GM18517 (cell line): Measurements from ENCODE around the gene DAAM1.

Source experiments
- ATAC-seq: cut with Tn5 transposase; IDR thresholded peaks from one replicate; pipeline ENCODE4 v1.9.1; 2021; ENCODE audit warnings: mild to moderate bottlenecking, moderate library complexity; ENCODE audit not compliant: unreplicated experiment

The DAAM1 gene

DNA sequence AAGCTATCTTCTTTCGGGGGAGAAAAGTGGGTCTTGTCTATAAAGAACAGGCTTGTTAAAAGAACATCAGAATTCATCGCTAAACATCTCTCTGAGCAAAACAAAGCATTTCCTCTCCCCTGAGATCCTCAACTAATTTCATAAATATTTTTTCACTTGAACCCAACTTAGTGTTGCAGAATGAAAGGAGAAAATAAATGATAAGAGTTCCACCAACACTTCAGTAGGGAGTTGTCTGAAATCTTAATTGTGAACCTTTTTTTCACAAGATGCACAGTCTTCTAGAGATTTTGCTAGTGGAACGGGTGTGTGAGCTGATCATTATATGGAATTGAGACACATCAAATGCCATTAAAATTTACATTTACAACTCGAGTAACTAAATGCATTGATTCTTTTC lies 1.3 kb upstream of the DAAM1 start:
- no peak for ATAC-seq

DNA sequence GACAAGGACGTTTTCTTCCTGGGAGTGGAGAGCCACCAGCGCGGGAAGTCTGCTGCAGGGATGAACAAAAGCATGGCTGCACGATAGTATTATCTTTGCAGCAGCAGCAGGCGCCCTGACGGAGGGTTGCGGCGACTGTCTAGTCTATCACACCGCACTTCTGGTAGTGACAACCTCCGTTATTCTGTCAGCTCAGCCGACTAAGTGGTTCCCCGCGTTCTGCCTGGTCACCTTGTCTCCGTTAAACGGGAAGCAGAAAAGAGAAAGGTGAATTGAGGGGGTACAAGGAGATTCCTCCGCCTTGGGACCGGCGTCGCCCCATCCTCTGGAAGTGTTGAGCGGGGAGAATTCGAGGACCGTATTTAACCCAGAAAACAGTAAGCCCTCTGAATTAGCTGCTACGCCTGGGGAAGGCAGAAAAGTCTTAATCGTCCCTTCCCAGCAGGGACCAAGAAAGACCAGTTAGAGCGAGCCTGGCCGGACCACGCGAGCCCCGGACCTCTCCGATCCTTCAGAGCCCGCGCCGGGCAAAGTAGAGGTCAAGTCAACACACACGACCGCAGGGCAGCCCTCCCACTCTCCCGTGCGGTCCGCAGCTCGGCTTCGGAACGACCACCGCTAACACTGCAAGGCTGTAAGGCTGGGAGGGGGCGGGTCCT lies 536 bp upstream of the DAAM1 start:
- ATAC-seq, result peak; percentile 16

DNA sequence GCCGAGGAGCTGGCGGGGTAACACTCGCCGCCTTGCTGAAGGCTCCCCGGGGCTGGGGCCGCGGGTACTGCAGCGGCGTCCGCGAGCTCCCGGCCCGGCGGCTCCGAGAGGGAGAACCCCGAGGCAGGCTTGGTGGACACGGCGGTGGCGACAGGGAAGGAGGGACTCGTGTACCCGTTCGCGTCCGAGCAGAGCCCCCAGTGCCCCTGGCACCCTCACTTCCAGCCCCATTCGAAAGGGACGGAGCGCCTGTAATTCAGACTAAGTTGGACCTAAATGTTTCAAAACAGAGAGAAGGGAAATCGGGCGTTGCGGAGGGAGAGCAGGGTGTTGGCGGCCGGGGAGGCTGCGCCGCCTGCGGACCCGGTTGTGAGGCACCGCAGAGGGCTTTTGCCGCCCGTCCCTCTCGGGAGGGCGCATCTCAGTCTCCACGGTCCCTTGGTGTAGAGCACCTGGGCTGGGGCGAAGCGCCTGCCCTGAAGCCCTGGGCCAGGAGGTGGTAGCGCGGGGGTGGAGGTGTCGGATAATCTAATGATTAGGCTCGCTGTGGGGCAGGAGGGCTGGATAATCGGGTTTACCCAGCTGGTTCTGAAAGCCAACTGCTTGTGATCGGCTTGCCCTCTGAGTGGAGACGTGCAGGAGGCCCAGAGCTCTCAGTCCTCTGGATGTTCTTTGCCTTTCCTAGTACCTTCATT lies 771 bp downstream of the DAAM1 start:
- ATAC-seq, result peak; percentile 5

- peak; percentile 51 for ATAC-seq
Measured at GRCh38 chr14:59189786-59190368, 1.4 kb downstream of the DAAM1 start.

- peak; percentile 15 for ATAC-seq
Measured at GRCh38 chr14:59190372-59190771, 1.9 kb downstream of the DAAM1 start.

GRCh38 chr14:59195912-59196311 lies 7.4 kb downstream of the DAAM1 start:
- no peak for ATAC-seq

DNA sequence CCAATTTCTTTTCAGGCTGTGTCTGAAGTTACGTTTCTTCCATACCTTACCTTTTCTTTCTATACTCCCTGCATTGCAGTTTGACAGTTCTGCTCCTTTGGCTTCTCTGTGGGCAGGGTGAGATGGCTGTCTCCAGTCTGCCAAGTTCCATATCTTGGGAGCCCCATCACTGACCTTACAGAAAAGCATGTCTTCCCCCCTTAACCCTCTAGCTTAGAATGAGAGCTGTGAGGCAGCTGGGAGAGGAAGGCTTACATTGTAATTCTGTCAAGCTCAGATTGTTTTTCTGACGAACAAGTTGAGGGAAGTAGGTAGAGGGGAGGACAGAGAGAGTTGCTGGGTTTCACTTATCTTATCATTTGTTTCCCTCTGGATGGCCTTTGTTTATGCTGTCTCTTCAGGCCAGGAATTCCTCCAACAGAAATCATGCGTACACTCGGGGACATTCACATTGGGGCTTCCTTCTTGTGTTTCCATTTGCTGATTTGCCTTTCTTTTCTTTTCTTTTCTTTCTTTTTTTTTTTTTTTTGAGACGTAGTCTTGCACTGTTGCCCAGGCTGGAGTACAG lies 9.3 kb downstream of the DAAM1 start:
- no peak for ATAC-seq

- no peak for ATAC-seq
Measured at GRCh38 chr14:59199205-59199604, 10.7 kb downstream of the DAAM1 start.

DNA sequence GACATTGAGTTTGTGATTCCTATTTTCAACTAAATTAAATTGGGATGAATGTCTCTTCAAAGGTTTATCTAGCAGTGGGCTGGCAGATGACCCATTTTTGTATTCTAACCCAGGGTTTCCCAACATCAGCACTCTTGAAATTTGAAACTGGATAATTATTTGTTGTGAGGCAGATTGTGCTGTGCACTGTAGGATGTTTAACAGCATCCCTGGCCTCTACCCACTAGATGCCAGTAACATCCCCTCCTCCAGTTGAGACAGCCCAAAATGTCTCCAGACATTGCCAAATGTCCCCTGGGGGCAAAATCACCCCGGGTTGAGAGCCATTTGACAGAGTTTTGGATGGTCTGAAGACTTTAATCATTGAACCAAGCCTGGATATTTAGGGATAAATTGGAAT lies 11.1 kb downstream of the DAAM1 start:
- no peak for ATAC-seq

GRCh38 chr14:59200195-59200594 lies 11.7 kb downstream of the DAAM1 start:
- ATAC-seq, result no peak

DNA sequence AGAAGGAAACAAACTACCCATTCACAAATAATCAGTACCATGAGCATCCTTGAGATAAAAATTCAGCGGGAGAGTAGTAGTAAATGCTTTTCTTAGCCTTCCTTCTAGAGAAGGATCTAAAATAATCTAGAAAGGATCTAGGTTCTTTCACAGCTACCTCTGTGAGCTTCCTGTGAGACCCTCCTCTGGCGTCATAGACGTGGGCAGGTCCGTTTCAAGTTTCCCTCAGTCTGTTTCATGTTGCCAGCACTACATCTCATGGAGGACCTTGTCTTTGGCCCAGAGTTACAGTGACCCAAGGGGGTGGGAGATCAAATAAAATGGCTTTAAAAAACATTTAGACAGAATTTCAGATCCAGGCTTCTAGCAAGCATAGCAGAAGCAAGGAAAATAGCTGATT lies 13.6 kb downstream of the DAAM1 start:
- ATAC-seq, result no peak

DNA sequence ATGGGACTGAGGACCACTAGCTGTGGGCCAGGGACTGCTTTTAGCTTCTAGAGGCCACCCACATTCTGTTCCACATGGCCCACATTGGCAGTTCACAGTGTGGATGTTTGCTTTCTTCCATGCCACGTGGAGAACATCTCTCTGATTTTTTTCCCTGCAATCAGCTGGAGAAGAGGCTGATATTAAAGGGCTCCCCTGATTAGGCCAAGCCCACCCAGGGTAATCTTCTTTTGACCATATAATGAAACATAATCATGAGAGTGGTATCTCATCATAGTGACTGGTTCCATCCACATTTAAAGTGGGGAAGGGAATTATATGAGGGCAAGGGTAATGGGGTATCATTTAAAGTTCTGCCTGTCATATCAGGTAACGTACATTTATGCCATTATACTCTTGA lies 15.8 kb downstream of the DAAM1 start:
- ATAC-seq, result no peak

DNA sequence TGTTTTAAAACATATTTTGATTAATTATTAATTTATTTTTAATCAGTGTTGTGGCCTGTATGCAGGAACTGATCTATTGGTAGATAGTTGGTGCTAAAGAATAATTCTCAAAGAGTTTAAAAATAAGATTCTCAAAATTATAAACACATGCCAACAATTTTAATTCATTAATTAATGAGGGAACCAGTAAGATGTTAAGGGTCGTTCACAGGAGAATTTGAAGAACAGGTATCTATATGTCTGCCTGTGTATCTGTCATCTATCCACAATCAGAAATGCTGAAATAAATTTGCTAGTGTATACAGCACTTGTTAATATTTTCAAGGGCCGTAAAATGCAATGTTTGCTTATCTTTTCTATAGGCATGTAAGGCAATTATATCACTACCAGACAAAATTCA lies 18.4 kb downstream of the DAAM1 start:
- no peak for ATAC-seq

DNA sequence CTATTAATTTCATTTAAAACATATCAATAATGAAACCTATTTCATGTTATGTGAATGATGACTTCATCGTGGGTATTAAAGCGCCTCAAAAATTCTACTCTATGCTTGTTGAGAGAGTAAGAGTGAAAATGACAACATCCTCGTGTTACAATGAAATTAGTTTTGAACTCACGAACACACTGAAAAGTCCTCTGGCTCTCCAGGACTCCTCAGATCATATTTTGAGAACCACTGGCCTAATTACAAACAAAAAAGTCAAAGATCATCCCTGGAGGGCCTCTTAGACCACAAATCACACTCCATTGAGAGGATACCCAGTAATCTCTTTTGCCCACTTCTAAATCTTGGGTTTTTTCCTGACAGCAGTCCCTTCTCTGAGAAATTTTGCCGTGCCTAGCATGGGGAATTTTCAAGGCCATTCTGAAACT lies 19.1 kb downstream of the DAAM1 start:
- no peak for ATAC-seq

DNA sequence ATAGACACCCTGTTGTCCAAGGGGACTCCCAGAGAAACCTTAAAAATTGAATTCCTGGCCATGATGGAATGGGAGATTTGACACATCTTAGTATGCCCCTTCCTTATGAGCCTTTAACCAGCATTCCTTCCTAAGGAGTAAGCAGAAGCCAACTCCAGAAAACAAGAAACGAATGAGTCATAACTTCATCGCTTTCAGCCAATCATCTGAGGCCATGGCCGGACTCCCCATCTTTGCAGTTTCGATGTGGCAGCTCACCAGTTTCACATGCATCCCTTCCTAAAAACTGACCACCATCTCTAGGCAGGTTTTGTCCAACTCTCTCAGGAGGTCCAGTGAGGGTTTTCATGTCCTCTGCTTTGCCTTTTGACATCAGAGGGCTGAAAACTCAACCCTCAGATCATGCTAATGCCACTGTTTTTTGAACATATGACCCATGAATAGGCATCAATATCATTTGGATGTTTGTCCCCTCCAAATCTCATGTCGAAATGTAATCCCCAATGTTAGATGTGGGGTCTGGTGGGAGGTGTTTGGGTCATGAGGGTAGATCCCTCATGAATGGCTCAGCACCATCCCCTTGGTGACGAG lies 19.9 kb downstream of the DAAM1 start:
- ATAC-seq, result no peak

DNA sequence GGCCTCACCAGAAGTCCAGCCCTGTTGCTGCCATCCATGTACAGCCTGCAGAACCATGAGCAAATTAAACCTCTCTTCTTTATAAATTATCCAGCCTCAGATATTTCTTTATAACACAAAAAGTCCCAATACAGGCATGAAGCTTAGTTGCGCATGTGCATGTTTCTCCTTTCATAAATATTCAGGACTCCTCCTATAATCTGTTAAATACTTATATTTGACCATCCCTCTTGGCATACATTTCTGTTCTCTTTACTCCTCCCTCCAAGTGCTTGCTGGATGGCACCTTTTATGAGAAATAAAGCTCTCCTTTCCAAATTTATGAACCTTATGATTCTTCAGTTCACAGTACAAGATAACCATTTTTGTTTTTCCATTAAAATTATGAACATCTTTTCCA lies 20.5 kb downstream of the DAAM1 start:
- no peak for ATAC-seq

DNA sequence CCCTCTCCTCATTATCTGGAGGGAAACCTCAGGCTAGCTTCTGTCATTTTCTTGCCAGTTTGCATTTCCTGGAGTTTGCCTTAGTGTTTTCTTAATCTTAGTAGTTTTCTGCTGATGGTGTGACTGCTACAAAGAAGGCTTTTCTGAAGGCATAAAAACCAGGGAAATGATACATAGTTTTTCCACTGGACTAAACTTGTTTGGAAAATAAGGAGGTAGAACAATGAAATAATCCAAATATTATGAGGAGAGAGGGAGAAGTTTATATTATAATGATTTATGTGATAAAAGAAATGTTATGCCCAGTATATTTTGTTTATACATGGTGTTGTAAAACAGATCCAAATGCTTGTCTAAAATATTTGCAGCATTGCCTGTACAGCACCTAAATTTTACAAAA lies 22.2 kb downstream of the DAAM1 start:
- ATAC-seq, result no peak

DNA sequence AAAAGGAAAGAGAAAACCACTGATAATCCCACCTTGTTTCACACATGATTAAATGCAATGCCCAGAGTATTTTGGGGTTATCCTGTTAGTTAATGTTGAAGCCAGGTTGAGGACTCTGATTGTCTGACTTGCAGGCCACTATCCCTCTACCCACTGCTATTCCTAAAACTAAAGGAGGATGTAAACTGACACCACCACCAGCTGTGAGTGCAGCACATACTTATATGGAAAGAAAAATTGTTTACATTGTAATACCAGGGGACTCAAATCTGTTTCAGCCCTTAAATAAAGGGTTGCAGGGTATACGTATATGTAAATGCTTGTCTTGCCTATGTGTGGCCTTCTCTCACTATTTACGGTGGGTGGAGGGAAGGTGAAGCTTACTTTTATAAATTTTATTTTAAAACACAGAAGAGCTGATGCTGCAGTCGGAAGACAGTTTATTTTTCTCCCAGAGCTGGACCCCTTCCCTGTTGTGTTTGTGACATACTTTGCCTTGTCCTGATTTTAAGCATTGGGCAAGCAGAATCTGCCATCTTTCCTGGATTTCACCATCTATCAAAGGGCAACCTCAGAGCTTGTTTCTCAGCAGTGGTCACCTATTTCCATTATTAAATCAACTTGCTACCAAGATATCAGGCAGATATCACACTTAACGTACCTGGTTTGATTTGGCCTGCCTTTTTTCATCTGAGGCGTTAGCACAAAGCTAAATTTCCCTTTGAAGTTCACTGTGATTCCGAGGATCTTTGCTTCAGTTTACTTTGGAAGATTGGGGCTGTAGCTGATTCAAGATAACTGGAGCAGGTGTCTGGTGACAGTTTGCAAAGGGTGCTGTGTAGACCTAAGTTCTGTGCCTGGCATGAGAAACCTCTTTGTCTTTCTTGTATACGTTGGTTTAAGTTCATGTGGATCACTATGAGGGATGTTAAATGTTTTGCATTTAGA lies 25.2 kb downstream of the DAAM1 start:
- ATAC-seq, result no peak

DNA sequence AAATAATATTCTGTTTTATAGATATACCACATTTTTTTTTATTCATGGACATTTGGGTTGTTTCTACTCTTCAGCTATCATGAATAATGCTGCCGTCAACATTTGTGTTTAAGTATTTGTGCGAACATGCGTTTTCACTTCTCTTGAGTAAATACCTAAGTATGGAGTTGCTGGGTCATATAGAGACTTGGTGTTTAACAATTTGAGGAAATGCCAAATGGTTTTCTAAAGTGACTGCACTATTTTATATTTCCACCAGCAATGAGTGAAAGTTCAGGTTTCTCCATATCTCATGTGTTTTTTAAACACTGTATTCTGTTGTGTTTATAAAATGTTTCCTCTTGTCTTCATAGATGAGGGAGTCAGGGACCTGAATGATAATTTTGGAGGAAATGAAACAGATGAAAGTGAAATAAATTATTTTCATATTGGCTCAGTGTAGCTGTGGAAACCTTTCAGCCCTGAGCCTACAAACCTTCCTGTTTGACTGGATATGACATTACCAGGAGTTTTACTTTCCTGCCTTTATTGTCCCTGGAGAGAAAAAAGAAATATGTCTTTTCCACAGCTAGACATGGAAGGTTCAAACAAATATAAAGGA lies 26.3 kb downstream of the DAAM1 start:
- peak; percentile 58 for ATAC-seq

- ATAC-seq, result peak; percentile 3
Measured at GRCh38 chr14:59215322-59215721, 26.9 kb downstream of the DAAM1 start.
